ENCODE measurements around the gene DCAF6.
"Not testable (repeated sequence)": the region's sequence is repeated elsewhere in the genome, so short reads cannot be mapped to it uniquely, and the experiment has no call there.

DNA sequence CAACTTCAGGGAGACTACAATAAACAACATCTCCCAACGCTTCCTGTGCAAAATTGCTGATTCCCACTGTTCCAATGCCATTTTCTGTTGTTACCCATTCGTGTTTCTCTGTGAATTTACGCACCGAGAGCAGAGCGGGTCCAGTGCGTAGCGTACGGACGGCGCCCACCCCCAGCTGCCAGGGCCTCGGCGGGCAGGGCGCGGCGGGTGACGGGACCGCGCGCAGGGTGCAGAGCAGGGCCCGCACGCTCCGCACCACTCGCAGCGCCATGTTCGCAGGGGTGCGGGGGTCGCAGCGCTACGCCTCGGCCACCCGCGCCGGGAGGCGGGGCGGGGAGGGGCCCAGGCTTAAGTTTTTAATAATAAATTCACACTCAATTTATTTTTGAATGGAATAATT lies 119.7 kb downstream of the DCAF6 start:
- TF ChIP-seq, protein P1, sequence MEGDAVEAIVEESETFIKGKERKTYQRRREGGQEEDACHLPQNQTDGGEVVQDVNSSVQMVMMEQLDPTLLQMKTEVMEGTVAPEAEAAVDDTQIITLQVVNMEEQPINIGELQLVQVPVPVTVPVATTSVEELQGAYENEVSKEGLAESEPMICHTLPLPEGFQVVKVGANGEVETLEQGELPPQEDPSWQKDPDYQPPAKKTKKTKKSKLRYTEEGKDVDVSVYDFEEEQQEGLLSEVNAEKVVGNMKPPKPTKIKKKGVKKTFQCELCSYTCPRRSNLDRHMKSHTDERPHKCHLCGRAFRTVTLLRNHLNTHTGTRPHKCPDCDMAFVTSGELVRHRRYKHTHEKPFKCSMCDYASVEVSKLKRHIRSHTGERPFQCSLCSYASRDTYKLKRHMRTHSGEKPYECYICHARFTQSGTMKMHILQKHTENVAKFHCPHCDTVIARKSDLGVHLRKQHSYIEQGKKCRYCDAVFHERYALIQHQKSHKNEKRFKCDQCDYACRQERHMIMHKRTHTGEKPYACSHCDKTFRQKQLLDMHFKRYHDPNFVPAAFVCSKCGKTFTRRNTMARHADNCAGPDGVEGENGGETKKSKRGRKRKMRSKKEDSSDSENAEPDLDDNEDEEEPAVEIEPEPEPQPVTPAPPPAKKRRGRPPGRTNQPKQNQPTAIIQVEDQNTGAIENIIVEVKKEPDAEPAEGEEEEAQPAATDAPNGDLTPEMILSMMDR (IDR thresholded peaks at IDR 0.05; ENCODE audit: insufficient read depth, low read length): not testable (repeated sequence)
- TF ChIP-seq, protein P2, sequence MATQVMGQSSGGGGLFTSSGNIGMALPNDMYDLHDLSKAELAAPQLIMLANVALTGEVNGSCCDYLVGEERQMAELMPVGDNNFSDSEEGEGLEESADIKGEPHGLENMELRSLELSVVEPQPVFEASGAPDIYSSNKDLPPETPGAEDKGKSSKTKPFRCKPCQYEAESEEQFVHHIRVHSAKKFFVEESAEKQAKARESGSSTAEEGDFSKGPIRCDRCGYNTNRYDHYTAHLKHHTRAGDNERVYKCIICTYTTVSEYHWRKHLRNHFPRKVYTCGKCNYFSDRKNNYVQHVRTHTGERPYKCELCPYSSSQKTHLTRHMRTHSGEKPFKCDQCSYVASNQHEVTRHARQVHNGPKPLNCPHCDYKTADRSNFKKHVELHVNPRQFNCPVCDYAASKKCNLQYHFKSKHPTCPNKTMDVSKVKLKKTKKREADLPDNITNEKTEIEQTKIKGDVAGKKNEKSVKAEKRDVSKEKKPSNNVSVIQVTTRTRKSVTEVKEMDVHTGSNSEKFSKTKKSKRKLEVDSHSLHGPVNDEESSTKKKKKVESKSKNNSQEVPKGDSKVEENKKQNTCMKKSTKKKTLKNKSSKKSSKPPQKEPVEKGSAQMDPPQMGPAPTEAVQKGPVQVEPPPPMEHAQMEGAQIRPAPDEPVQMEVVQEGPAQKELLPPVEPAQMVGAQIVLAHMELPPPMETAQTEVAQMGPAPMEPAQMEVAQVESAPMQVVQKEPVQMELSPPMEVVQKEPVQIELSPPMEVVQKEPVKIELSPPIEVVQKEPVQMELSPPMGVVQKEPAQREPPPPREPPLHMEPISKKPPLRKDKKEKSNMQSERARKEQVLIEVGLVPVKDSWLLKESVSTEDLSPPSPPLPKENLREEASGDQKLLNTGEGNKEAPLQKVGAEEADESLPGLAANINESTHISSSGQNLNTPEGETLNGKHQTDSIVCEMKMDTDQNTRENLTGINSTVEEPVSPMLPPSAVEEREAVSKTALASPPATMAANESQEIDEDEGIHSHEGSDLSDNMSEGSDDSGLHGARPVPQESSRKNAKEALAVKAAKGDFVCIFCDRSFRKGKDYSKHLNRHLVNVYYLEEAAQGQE (IDR thresholded peaks at IDR 0.05; ENCODE audit: insufficient replicate concordance, low read depth): not testable (repeated sequence)
